Retinal pigment epithelial cell (primary cell): ENCODE measurements around the gene FBRSL1.

ENCODE experiments used
- DNase-seq: peaks from one replicate; pipeline ENCODE4 v3.0.0-alpha.2; 2010; ENCODE audit warnings: low read depth
- H3K4me3 ChIP-seq: 2 replicates; pipeline ENCODE4 v1.5.1; 2011; ENCODE audit warnings: mild to moderate bottlenecking, low read length, control low read depth, moderate library complexity
- TF ChIP-seq, protein P1 (sequence below): conservative IDR thresholded peaks from 2 replicates; pipeline ENCODE4 v1.5.1; 2011; ENCODE audit warnings: low read depth, low read length, control low read depth, inconsistent platforms

Gene FBRSL1

DNA sequence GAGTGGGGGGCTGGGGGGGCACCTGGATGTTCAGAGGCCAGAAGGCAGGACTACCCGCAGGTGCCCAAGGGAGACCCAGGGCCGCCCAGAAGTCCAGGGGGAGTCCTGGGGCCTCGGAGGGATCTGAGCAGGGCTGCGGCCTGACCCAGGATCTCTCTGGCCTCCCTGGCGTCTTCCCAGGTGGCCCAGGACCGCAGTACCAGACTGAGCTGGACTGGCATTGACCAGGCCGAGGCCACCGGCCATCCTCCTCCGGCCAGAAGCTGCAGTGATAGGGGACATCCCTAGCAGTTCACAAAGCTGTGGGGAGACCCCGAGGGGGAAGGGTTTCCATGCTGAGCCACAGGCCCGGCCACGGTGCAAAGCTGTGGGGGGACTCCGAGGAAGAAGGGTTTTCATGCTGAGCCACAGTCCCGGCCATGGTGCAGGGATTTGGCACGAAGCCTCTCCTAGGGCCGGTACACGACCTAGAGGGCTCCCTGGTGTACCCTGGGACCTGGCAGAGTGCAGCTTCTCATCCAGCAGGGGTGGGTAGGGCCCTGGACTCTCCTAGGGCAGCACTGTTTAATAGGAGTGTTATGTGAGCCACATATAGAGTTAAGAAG lies 24.4 kb downstream of the FBRSL1 start:
- H3K4me3 ChIP-seq = no peak overlapping the region
- no peak for DNase-seq

DNA sequence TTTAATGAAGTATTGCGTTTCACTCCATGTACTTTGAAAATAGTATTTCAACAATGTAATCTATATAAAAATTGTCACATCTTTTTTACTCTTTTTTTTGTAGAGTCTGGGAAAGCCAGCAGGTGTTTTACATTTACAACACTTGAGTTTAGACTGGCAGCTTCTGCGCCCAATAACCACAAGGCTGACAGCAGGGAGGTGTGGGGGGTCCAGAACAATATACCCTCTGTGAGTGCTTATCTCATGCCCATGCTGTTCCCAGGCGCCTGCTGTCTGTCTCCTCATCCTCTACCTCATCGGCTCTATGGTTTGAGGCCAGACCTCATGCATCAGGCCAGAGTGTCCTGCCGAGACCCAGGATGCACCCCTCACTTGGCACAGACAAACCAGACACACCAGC lies 24.9 kb downstream of the FBRSL1 start:
- no peak overlapping the region for H3K4me3 ChIP-seq
- TF ChIP-seq, protein P1, sequence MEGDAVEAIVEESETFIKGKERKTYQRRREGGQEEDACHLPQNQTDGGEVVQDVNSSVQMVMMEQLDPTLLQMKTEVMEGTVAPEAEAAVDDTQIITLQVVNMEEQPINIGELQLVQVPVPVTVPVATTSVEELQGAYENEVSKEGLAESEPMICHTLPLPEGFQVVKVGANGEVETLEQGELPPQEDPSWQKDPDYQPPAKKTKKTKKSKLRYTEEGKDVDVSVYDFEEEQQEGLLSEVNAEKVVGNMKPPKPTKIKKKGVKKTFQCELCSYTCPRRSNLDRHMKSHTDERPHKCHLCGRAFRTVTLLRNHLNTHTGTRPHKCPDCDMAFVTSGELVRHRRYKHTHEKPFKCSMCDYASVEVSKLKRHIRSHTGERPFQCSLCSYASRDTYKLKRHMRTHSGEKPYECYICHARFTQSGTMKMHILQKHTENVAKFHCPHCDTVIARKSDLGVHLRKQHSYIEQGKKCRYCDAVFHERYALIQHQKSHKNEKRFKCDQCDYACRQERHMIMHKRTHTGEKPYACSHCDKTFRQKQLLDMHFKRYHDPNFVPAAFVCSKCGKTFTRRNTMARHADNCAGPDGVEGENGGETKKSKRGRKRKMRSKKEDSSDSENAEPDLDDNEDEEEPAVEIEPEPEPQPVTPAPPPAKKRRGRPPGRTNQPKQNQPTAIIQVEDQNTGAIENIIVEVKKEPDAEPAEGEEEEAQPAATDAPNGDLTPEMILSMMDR = no peak
- DNase-seq = no peak

More for the DNA sequence above, 24.4 kb downstream of the FBRSL1 start:
- TF ChIP-seq, protein P1 = no peak

DNA sequence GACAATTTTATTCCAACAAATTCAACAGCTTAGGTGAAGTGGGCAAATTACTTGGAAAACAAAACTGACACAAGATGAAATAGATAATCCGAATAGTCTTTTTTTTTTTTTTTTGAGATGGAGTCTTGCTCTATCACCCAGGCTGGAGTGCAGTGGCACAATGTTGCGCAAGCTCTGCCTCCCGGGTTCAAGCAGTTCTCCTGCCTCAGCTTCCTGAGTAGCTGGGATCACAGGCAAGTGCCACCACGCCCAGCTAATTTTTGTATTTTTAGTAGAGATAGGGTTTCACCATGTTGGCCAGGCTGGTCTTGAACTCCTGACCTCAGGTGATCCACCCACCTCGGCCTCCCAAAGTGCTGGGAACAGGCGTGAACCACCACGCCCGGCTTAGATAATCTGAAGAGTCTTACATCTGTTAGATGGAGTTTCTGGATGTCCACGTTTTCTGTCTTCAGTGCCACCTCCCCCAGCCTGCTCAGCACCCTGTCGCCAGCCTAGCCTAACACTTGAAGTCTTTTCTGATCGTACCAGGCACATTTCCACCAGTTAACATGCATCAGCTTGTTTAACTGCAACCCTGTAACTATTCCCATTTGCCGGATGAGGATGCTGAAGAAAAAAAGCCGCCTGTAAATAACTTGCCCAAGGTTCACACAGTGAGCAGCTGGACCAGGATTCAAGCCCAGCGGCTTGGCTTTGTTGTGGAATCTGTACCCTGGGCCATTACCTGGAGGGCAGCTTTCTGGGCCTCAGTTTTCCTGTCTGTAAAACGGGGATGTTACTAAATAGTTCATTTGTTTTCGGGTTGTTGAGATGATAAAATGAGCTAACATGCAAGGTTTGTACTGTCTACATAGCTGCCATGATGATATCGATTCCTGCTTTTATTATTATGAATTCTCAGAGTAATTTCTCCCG lies 26.4 kb downstream of the FBRSL1 start:
- no peak overlapping the region for H3K4me3 ChIP-seq
- TF ChIP-seq, protein P1 = no peak
- no peak for DNase-seq

DNA sequence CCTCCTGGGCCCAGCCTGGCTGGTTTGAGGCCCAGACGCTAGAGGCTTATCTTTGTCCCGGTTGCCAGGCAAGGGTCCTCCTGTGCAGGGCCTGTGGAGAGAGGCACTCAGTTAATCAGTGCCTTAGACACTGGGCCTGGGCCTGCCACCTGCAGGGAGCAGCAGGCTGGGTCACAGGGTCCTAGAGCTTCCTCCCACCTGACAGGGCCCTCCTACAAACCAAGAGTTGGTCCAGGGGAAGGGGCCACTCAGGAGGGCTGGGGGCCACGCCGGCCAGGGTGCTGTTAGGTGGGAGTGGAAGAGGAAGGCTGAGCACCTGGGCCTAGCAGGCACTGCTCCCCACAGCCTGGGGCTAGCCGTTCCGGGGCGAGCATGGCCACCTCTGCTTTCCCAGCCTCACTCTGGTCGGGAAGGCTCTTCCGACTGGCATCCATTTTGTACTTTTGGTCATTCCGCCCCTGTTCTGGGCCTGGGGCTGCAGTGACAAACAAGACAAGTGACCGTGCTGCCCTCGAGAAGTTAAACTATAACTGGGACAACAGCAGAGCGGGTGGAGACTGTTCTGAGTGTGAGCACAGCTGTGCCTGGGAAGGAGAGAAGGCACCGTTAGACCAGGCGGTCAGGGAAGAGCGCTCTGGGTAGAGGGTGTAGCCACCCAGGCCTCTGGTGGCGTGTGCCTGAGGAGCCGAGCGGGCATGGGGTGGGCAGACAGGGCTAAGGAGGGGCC lies 27.2 kb downstream of the FBRSL1 start:
- DNase-seq = no peak
- TF ChIP-seq, protein P1 = no peak
- no peak overlapping the region for H3K4me3 ChIP-seq

DNA sequence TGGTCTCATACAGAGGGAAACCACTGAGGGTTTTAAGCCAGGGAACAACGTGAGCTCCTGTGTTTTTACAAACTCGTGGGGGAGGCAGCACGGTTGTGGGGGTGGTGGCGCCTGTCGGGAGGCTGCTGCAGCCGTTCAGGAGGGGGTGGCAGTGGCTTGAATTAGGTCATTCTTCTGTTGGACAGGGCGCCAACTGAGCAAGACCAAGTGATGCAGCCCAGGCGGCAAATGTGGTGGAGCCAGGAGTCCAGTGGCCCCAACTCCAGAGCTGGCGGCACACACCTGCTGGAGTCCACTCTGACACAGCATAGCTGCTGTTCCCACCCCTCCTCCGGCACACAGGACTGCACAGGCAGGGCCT lies 27.8 kb downstream of the FBRSL1 start:
- DNase-seq = no peak
- no peak overlapping the region for H3K4me3 ChIP-seq
- TF ChIP-seq, protein P1 = no peak

GRCh38 chr12:132518354-132518992 lies 28.5 kb downstream of the FBRSL1 start:
- no peak for DNase-seq
- TF ChIP-seq, protein P1 = no peak
- H3K4me3 ChIP-seq = no peak overlapping the region
